Cortex of kidney (tissue), 1 donor: Measurements from ENCODE around the gene HDAC4.

ENCODE experiments used
- DNase-seq: peaks from one replicate; lab custom pipeline; 2025; lab: John Stamatoyannopoulos, UW

HDAC4 gene

DNA sequence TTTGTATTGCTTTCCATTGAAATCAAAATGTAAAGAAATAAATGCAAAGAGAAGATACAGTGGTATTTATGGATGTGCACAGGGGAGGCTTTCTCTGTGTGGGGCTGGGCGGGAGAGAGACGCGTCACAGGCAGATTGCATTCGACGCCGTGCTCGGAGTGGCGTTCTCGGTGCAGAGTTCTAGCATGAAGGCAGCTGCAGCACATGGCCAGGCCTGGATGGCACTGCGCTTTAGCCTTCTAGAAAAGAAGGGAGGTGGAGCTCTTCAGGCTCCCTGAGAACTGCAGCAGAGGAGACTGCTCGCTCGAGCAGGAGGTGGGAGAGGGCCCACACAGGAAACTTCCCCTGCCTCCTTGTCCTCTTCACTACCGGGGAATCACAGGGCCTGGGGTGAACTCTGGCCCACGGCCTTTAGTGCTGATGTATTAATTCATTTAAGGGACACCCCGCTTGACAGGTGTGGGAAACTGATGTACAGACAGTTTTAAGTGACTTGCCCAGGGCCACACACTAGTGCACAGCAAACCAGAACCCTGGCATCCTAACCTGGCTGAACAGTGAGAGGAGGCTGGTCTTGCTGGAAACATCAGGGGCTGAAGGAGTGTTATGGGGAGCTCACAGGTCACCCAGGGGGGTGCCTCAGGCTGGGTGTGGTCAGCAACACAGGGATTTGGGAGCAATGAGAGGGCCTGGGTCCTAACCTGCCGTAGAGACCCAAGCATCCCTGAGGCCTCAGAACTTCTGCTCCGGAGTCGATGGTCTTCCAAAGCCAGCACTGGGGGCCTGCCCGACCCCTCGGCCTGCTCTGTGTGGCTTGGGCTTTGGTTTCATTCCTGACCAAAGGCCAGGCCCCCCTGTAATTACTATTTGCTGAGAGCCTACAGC, 199.9 kb downstream of the HDAC4 start:
- no peak for DNase-seq

DNA sequence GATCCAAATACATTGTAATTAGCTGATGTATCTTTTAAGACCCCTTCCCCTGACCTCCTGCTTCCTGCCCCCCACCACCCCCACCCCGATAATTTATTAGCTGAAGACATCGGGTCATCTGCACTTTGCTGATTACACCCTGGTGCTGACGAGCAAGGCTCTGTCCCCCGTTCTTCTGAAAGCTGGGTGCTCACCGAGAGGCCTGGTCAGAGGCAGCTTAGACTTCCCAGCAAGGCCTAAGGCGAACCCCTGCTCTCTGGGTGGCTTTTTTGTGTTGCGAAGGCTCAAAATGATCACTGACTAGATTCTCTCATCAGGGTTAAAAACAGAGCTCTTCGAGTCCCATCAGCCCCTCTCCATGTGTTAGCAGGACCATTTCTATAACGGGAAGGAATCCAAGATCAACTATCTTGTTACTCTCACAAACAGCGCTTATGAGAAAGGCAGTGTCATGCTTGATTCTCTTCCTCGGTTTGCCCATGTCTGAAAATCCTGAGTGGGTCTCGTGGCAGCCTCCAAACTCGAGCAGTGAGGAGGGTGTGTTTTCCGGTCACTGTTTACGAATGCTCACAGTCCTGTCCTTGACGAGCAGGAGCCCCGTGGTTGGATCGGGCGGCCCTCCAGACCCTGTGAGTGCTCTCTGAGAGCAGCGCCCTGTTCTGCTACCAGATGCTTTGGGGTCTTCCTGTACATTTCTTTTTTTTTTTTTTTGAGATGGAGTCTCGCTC, 201.6 kb downstream of the HDAC4 start:
- no peak for DNase-seq

DNA sequence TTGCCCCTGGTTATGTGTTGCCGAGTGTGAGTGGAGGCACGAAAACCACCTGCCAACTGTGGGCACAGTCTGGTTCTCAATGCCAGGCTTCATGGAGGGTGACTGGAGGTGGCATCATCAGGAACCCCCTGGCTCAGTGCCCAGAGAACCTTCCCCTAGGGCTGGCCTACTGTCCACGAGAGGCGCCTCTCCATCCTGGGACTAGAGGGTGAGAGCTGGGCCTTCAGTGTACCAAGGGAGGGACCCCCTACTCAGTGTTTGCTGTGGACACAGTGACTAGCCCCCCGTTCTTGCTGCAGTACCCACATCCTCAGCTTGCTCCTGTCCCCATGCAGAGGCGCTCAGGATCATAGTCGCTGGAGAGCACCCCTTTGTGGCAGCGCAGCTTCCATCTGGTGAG, 202.6 kb downstream of the HDAC4 start:
- DNase-seq = no peak

DNA sequence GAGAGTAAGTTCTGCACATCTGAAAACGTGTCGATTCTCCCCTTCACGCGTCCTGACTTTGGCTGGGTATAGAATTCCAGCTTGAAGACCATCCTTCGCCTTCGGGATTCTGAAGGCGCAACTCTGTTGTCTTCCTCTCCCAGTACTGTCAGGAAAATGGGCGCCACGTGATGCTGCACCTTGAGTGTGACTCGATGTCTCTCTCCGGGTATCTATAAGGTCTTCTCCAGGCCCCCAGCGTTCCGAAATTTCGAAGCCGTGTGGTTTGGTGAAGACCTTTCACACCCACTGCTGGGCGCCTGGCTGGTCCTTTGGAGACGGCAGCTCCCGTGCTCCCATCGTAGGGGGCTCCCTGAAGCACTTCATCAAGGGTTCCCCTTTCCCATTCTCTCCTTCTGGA, 203.7 kb downstream of the HDAC4 start:
- no peak for DNase-seq

DNA sequence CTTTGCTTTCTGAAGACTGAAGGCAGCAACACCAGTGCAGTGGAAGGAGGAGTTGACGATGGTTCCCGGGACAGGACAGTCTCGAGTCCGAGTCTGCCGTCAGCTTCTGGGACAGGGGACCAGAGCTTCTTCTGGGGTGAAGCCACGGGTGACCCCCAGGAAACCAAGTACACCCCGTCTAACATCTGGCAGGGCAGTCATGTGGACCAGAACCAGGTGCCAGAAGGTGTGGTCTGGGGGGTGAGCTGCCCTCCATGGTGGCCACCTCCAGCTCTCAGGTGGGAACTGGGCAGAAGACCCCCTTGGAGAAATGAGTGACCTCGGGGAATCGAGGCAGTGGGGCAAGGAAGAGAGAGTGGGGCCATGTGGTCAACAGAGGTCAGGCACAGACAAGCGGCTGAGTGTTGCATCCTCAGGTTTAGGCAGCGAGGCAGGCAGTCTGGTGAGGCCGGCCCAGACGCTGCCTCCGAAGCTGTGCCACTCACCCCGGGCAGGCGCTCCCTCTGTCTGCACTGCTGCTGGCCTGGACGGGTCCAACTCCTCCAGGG, 204.3 kb downstream of the HDAC4 start:
- no peak for DNase-seq

DNA sequence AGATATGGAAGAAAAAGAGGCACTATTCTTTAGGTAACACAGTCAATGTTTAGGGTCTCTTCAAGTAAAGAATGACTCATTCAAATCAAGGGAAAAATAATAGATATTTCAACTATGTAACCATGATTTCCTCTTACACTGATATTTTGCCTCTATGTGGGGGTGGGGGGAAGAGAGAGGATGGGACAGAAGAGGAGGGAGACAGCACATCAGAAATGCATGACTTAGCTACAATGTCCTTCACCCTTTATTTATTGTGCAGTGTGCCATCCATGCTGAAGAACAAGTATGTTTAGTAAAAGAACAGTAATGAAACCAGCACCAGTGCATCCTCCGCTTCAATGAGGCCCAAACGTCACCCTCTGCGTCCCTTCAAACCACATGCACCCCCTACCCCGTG, 204.8 kb downstream of the HDAC4 start:
- DNase-seq = no peak

DNA sequence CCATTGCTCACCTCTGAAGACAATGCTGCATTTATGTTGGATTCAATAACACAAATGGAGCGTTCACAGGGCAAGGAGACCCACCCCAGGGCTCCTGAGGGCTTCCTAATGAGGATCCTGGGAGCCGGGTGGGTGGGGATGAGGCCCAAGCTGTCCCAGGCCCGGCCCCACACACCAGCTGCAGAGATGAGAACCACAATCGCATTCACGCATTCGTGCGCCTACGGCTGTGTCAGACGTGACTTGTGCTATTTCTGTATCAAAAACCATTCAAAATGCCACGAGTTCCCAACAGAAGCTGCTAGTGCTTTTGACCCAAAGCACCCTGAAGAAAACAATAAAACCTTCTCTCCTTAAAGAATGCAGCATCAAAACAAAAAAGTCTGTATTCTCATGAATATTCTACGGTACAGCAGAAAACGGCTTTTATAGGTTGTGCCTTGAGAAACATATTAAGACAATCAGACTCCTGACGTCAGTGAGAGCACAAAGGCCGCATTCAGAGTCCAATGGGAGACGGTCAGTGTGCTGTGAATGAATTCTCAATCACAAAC, 205.4 kb downstream of the HDAC4 start:
- DNase-seq = no peak

DNA sequence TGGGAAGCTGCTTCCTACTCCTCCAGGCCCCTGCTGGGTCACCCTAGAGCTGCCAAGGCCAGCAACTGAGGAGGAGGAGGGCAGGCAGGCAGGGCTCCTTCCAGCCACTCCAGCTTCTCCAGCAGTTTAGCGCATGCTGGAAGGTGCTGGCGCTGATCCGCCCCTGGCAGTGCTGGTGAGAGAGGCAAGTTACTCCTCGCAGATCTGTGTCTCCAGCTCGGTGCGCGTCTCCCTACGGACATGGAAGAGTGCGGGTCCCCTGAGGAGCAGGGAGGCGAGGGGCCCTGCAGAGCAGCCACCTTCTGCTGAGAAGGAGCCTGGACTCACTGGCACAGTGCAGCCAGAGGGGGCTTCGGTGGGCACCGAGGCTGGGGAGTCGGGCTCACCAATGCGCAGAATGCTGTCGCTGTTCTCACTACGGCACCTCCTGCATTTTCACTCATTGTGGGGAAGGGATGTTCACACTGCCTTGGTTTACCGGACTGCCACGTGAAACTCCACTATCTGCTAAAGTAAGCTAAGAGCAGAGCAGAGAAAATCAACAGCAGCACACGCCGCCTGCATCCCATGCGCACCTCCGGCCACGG, 206.0 kb downstream of the HDAC4 start:
- no peak for DNase-seq

DNA sequence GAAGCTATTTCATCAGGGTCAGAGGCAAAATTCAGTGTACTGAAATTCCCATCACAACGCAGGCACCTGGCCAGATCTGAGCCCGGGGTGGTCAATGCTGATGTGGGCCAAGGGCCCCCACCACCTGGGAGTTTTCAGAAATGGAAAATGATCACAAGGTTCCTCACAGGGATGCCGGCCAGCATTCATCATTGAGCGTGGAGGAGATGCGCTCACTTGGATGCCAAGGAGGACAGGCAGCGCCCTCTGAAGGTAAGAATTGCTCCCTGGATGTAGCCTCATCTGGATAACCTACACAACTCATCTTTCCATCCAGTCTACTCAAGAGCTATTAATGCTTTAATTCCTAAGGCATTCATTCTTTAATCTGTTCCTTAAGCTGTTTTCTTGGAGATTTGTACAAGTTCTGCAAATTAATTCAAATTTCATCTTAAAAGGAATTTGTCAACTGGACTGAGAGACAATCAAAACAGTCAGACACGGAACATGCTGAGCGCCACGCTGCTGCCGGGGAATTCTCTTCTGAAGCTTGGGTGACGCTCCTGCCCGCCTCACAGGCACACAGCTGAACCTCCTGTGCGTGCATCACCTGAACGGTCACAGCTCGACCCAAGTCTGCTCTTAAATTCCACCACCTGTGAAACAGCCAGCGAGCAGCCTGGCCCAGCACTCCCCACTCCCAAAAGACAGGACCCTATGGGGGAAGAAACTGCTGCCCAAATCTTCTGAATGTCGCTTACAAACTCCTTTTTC, 206.7 kb downstream of the HDAC4 start:
- no peak for DNase-seq

DNA sequence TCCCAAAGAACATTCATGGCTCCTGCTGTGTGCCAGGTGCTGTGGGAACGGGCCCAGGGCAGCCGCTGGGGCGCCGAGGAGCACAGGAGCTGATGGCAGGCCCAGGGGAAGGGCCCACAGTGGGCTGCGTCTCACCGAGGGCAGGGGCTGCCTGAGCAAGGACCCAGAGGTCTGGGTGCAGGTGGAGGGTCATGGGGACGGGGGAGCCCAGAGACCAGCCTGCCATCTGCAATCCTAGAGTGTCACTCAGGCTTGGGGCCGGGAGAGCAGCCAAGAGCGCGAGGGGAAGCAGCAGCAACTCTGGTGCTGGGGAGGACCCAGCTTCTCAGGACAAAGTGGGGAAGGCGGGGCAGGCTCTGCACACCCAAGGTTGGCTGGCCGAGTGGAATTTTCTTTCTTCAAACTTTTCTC, 207.4 kb downstream of the HDAC4 start:
- DNase-seq = no peak

DNA sequence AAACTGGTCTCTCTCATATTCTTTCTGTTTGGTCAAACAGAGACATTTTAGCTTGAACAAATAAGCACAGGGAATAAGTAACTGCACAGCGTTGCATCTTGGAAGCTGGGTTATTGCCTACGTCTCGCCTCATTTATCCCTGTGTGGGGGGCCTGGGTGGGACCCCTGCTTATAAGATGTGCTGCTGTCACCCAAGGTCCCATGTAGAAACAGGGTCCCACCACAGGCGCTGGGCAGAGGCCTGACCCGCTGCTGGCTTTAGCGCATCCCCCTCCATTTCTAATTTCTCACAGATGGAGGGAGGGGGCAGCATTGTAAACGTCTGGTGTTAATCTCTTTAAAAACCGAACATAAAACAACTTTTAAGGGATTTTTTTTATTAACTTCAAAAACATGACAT, 207.8 kb downstream of the HDAC4 start:
- DNase-seq = no peak

DNA sequence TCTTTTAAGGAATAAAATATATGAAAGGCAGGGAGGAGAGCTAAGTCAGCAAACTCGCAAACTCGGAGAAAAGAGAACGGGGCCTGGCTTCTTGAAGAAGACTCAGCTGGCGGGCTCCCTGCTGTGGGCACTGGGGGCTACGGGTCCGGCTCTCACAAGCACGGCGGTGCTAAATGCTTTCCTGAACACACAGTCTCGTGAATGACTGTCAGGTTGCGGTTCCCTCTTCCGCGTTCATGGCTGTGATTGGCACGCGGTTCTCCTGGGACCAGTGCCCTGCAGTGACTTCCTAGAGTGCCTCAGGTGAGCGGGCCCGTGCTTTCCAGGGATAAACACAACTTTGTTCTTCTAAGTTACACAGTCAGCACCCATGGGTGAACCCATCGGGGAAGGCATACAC, 208.4 kb downstream of the HDAC4 start:
- no peak for DNase-seq

DNA sequence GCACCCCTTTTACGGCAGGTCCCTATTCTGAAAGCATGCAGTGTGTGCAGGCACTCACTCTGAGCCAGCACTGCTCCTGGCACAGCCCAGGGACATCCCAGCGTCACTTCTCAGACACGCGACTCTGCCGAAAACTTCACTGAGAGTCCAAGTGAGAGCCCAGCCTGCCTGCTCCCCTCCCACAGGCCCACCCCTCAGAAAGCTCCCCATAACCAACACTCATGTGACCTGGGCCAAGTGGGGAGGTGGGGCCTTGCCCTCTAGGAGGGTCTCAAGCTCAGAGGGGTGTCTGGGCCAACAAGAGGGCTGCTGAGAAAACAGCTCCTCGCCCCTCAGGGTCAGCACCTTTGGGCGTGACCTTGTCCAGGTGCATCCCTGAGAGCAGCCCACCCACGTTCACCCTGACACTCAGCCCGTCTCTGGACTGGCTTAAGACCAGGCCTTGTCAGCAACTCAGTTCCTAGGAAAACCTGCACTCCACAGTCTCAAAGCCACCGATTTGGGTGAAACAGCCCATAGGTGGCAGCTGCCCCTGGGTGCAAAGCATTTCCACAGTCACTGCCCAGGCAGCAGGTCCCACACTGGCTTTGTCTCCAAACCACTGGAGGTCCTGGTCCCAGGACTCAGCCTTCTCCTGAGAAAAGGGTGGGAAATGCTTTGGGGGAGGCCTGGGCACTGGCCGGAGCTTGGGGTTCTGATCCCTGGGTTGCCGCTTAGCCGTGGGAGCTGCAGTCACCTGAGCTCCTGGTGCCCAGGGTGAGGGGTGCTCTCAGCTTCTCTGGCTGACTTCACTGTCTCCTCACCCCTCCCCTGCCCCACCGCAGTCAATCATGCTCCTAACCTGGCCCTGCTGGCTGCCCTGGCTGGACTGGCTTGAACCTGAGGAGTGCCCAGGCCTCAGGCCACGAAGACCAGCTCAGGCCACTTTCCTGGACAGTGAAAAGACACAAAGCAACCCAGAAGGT, 209.6 kb downstream of the HDAC4 start:
- DNase-seq = no peak

DNA sequence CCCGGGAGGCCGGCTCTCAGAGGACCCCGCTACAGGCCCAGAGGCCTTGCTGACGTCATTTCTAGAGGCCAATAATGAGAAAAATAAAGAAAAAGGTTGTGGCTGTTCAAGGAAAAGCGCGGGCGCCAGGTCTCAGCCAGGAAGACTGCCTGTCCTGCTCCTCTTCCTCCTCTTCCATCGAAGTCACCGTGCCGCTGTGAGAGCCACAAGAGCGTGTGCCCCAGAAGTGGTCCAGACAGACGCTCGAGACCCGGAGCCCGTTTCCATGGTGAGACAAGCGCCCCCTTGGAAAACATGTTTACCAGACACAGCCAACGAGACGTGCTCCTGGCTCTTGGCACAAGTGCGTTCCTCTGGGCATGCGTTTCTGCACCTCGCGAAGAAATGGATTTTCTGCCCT, 210.5 kb downstream of the HDAC4 start:
- DNase-seq = no peak

DNA sequence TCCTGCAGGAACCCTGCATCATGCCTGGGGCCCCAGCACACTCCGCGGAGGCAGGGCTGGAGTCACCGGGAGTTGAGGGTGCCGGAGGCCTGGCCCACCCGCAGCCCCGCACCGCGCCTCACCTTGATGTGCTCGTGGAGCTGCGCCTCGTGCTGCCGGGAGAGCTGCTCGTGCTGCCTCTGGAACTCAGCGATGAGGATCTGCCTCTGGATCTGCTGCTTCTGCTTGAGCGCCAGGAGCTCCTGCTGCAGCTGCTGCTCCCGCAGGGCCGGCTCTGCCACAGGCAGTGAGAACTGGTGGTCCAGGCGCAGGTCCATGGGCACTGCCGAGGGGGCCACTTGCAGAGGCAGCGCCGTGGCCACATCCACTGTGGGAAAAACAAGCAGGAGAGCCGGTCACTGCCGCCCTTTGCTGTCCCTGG, 211.1 kb downstream of the HDAC4 start:
- DNase-seq = no peak

DNA sequence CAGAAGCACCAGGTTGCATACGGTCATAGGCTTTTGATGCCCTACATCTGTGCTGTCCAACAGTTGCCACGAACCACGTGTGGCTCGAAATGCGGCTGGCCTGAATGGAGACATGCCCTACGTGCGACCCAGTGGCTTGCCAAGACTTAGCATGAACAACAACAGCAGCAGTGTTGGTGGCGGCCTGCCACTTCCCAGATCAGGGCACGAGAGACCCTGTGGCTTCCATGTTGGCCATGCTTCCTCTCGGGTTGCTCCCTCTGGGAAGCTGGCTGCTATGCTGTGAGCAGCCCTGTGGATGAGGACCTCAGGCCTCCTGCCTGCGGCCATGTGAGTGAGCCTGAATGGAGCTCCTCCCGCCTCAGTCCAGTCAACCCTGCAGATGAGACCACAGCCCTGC, 212.3 kb downstream of the HDAC4 start:
- DNase-seq = no peak

DNA sequence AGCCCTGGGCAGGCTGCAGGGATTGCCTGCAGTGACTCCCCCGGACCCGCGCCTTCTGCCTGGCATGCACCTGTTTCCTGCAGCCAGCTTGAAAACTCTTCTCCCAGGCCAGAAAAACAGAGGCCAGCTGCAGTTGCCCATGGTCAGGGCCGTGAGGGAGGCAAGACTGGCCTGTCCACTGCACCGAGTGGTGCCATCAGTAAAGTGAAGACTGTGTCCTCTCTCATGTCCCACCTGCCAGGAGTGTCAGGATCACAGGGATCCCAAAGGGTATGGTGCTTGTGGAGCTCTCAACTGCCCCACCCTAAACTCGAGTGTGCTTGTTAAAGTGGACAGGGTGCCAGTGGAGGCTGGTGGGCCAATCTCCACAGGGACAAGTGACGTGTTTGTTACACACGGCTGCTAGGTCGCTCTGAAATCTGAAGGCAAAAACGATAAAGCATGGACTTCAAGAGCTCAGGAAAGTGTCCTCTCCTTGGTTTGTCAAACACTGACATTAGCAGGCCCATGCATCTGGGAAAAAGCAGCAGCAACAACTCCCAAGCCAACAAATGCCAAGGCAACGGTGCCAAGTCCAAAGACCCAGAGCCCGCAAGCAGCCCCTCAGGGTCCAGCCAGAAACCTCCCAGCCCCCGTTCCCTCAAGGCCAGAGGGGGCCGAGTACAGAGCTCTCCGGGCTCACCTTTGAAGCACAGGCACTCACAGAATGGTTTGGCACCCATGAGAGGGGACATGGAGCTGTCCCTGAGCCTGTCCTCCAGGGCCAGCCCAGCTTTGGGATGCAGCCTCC, 213.2 kb downstream of the HDAC4 start:
- DNase-seq = no peak

DNA sequence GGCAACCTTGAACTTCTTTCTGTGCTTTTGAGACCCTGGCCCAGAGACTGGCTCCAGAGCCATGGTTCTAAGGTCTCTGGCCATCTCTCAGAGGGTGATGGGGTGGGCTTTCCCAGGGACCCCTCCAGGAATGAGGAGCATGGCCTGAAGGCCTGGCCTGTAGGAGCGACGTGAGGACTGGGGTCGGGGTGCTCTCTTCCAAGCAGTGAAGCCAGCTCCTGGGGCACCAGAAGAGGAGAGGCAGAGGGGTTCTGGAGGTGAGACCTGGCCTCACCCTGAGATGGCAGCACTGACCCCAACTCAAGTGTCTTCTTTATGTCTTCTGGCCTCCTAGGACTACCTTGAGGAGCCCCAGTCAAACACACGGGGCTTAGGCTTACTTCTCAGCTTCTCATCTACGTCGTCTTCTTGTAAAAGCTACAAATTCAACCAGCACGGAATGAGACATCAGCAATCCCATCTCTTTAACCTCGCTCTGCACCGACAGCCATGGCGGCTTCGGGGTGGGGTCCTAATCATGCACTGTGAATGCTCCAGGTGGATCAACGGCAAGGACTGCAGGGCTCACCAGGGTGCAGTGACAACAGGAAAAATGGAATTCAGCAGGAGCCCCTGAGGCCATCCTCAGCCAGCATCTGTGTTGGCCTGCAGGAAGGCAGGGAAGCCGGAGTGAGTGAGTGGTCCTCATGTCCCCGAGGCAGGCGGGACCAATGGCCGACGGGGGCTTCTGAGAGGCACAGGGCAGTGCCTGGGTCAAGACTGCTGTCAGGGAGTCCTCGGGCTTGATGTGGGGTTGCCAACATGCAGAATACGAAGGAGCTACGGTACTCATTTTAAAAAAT, 214.1 kb downstream of the HDAC4 start:
- DNase-seq = no peak
